GM23338 (cell line): Measurements from ENCODE around the gene ZNF217. TPM values are rescaled to one million over a fixed set of nuclear protein-coding genes. Genes with fewer than 3 reads are reported as not detected.
"Not testable (repeated sequence)": the region's sequence is repeated elsewhere in the genome, so short reads cannot be mapped to it uniquely, and the experiment has no call there.

Experiments
- ATAC-seq: fragments of 200-7000 bp; cut with Tn5 transposase; 3 replicates; pipeline ENCODE4 v1.9.1; 2020
- DNase-seq: peaks from one replicate; pipeline ENCODE4 v3.0.0-alpha.2; 2015; ENCODE audit warnings: low spot score
- H2AFZ ChIP-seq: fragments of 200-600 bp; sonication (generic); 2 replicates; pipeline ENCODE4 v1.8.0; 2016; ENCODE audit warnings: antibody characterized with exemption, mild to moderate bottlenecking, moderate library complexity
- H3F3A ChIP-seq: fragments of 200-600 bp; sonication (generic); replicated peaks from 2 replicates; pipeline ENCODE4 v1.8.0; 2017; ENCODE audit warnings: antibody characterized with exemption, mixed run types, low read depth
- H3K27ac ChIP-seq: fragments of 200-600 bp; sonication (generic); 2 replicates; pipeline ENCODE4 v1.6.1; 2016; ENCODE audit warnings: low read depth
- H3K27me3 ChIP-seq: fragments of 200-600 bp; sonication (generic); 2 replicates; pipeline ENCODE4 v1.8.0; 2016; ENCODE audit warnings: mild to moderate bottlenecking, mixed run types, moderate library complexity; ENCODE audit not compliant: insufficient read depth
- H3K36me3 ChIP-seq: fragments of 200-600 bp; sonication (generic); 2 replicates; pipeline ENCODE4 v1.8.0; 2016; ENCODE audit warnings: mild to moderate bottlenecking; ENCODE audit not compliant: insufficient read depth
- H3K4me1 ChIP-seq: fragments of 200-600 bp; sonication (generic); 2 replicates; pipeline ENCODE4 v1.8.0; 2016; ENCODE audit warnings: mild to moderate bottlenecking, moderate library complexity; ENCODE audit not compliant: insufficient read depth
- H3K4me2 ChIP-seq: fragments of 200-600 bp; sonication (generic); 2 replicates; pipeline ENCODE4 v1.7.1; 2017; ENCODE audit warnings: mixed run types
- H3K4me3 ChIP-seq: fragments of 200-600 bp; sonication (generic); 2 replicates; pipeline ENCODE4 v1.6.1; 2016; ENCODE audit warnings: mixed run types
- H3K79me2 ChIP-seq: fragments of 200-600 bp; sonication (generic); replicated peaks from 2 replicates; pipeline ENCODE4 v1.8.0; 2017; ENCODE audit warnings: mild to moderate bottlenecking; ENCODE audit not compliant: insufficient read depth
- H3K9me2 ChIP-seq: fragments of 200-600 bp; sonication (generic); 2 replicates; pipeline ENCODE4 v1.8.0; 2017; ENCODE audit not compliant: insufficient read depth
- H4K20me1 ChIP-seq: fragments of 200-600 bp; sonication (generic); replicated peaks from 2 replicates; pipeline ENCODE4 v1.8.0; 2017; ENCODE audit warnings: mild to moderate bottlenecking; ENCODE audit not compliant: insufficient read depth
- H3K27ac Mint-ChIP-seq: 2 replicates; pipeline ENCODE4 v1.8.0; 2020; ENCODE audit warnings: inconsistent platforms, mild to moderate bottlenecking, moderate library complexity, mixed read lengths
- H3K27me3 Mint-ChIP-seq: 3 replicates; pipeline ENCODE4 v1.8.0; 2022; ENCODE audit warnings: low read depth, mild to moderate bottlenecking, moderate library complexity, mixed read lengths, inconsistent platforms; ENCODE audit not compliant: insufficient read depth, poor library complexity
- H3K36me3 Mint-ChIP-seq: 3 replicates; pipeline ENCODE4 v1.8.0; 2021; ENCODE audit warnings: low read depth, mild to moderate bottlenecking, inconsistent platforms, moderate library complexity, mixed read lengths
- H3K4me1 Mint-ChIP-seq: 3 replicates; pipeline ENCODE4 v1.8.0; 2020; ENCODE audit warnings: mild to moderate bottlenecking, inconsistent platforms, mixed read lengths
- H3K4me3 Mint-ChIP-seq: 3 replicates; pipeline ENCODE4 v1.8.0; 2021; ENCODE audit warnings: moderate library complexity, mild to moderate bottlenecking, inconsistent platforms, mixed read lengths
- H3K9me3 Mint-ChIP-seq: 3 replicates; pipeline ENCODE4 v1.8.0; 2020; ENCODE audit warnings: moderate library complexity, mild to moderate bottlenecking, inconsistent platforms, mixed read lengths
- EZH2 ChIP-seq: fragments of 200-600 bp; sonication (generic); IDR thresholded peaks from one replicate; pipeline ENCODE4 v1.8.0; 2017; ENCODE audit warnings: antibody characterized with exemption, mild to moderate bottlenecking, low read depth; ENCODE audit not compliant: unreplicated experiment
- JUNB ChIP-seq: IDR thresholded peaks from one replicate; pipeline ENCODE4 v1.6.1; 2016; ENCODE audit warnings: antibody characterized with exemption; ENCODE audit not compliant: unreplicated experiment
- NANOG ChIP-seq: IDR thresholded peaks from 2 replicates; pipeline ENCODE4 v1.6.1; 2016; ENCODE audit warnings: antibody characterized with exemption, borderline replicate concordance
- POLR2AphosphoS5 ChIP-seq: IDR thresholded peaks from 2 replicates; pipeline ENCODE4 v1.6.1; 2016; ENCODE audit warnings: antibody characterized with exemption, low read depth
- ZNF114 ChIP-seq: fragments of 250-450 bp; sonication (Bioruptor Pico); IDR thresholded peaks from 2 replicates; pipeline ENCODE4 v1.5.0; 2020; ENCODE audit warnings: mild to moderate bottlenecking, moderate library complexity
- ZNF331 ChIP-seq: fragments of 250-450 bp; sonication (Bioruptor Pico); IDR thresholded peaks from 2 replicates; pipeline ENCODE4 v1.5.0; 2020; ENCODE audit warnings: low read depth, mild to moderate bottlenecking, moderate library complexity
- polyA plus RNA-seq: library from polyadenylated mRNA; unstranded; fragments of >200 nt; fragmentation: Nextera tagmentation; extraction: Ambion mirVana; gene quantifications from 2 replicates; pipeline ENCODE4 v1.2.1, GENCODE V29; 2016
- total RNA-seq: library from RNA; depleted of rRNA; stranded (reverse); fragments of >200 nt; shearing (Covaris generic); gene quantifications from 2 replicates; pipeline ENCODE4 v1.2.3, GENCODE V29; 2014
- TF ChIP-seq, protein P1 (sequence below), 2 experiments: fragments of 200-600 bp in 1 of 2; sonication (generic) in 1 of 2; conservative IDR thresholded peaks; 2 replicates each; pipeline versions ENCODE4 v1.5.1 to v1.6.1; 2016 to 2017; ENCODE audit warnings: antibody characterized with exemption in 2 of 2, low read depth in 2 of 2, mild to moderate bottlenecking in 2 of 2, moderate library complexity in 1 of 2
- TF ChIP-seq, protein P2 (sequence below): IDR thresholded peaks from 2 replicates; pipeline ENCODE4 v1.6.1; 2016; ENCODE audit warnings: antibody characterized with exemption
- TF ChIP-seq, protein P3 (sequence below): IDR thresholded peaks from one replicate; pipeline ENCODE4 v1.6.1; 2018; ENCODE audit warnings: antibody characterized with exemption; ENCODE audit not compliant: unreplicated experiment

Gene ZNF217
- total and polyA plus RNA-seq, 2 experiments from 2014 or later, result 32.8 to 78.0 TPM

DNA sequence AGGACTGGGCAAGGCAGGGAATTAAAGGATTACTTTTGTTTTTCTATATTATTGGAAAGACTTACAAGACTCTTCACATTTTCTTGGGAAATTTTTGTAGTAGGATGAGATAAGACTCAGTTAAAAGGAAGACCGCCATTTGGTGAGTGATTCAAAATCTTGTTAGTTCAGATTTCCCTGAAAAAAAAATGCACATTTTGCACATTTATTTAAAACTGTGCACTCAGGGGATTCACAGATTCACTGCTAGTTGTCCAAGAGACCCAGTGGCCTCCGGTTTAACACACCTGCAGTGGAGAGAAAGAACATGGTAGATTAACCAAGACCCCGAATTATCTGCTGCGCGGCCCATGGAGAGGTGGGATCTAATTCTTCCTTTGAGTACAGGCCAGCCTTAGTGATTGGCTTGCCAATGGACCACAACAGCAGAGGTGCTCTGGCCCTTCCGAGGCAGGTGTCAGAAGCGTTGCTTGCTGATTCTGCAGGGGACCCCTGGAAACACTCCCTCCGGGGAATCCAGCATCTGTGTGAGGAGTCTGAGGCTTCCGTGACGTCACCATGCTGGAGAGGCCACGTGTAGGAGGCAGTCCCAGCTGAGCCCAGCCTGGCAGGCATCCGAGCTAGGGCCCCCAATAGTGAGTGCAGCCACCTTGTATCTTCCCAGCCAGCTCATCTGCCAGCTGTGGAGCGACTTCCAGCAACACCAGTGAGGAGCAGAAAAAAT, 68.9 kb downstream of the ZNF217 start (continued):
- TF ChIP-seq, protein P1, sequence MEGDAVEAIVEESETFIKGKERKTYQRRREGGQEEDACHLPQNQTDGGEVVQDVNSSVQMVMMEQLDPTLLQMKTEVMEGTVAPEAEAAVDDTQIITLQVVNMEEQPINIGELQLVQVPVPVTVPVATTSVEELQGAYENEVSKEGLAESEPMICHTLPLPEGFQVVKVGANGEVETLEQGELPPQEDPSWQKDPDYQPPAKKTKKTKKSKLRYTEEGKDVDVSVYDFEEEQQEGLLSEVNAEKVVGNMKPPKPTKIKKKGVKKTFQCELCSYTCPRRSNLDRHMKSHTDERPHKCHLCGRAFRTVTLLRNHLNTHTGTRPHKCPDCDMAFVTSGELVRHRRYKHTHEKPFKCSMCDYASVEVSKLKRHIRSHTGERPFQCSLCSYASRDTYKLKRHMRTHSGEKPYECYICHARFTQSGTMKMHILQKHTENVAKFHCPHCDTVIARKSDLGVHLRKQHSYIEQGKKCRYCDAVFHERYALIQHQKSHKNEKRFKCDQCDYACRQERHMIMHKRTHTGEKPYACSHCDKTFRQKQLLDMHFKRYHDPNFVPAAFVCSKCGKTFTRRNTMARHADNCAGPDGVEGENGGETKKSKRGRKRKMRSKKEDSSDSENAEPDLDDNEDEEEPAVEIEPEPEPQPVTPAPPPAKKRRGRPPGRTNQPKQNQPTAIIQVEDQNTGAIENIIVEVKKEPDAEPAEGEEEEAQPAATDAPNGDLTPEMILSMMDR (conservative IDR thresholded peaks at IDR 0.05; ENCODE audit: low read depth in 2 of 2), result no peak
- TF ChIP-seq, protein P2, sequence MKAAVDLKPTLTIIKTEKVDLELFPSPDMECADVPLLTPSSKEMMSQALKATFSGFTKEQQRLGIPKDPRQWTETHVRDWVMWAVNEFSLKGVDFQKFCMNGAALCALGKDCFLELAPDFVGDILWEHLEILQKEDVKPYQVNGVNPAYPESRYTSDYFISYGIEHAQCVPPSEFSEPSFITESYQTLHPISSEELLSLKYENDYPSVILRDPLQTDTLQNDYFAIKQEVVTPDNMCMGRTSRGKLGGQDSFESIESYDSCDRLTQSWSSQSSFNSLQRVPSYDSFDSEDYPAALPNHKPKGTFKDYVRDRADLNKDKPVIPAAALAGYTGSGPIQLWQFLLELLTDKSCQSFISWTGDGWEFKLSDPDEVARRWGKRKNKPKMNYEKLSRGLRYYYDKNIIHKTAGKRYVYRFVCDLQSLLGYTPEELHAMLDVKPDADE, result no peak
- no peak for TF ChIP-seq ZNF331 (CRISPR knock-in tag)
- TF ChIP-seq NANOG, result no peak
- TF ChIP-seq EZH2, result no peak
- no peak for TF ChIP-seq JUNB
- TF ChIP-seq, protein P3, sequence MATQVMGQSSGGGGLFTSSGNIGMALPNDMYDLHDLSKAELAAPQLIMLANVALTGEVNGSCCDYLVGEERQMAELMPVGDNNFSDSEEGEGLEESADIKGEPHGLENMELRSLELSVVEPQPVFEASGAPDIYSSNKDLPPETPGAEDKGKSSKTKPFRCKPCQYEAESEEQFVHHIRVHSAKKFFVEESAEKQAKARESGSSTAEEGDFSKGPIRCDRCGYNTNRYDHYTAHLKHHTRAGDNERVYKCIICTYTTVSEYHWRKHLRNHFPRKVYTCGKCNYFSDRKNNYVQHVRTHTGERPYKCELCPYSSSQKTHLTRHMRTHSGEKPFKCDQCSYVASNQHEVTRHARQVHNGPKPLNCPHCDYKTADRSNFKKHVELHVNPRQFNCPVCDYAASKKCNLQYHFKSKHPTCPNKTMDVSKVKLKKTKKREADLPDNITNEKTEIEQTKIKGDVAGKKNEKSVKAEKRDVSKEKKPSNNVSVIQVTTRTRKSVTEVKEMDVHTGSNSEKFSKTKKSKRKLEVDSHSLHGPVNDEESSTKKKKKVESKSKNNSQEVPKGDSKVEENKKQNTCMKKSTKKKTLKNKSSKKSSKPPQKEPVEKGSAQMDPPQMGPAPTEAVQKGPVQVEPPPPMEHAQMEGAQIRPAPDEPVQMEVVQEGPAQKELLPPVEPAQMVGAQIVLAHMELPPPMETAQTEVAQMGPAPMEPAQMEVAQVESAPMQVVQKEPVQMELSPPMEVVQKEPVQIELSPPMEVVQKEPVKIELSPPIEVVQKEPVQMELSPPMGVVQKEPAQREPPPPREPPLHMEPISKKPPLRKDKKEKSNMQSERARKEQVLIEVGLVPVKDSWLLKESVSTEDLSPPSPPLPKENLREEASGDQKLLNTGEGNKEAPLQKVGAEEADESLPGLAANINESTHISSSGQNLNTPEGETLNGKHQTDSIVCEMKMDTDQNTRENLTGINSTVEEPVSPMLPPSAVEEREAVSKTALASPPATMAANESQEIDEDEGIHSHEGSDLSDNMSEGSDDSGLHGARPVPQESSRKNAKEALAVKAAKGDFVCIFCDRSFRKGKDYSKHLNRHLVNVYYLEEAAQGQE, result no peak
- no peak for TF ChIP-seq POLR2AphosphoS5
- TF ChIP-seq ZNF114 (CRISPR knock-in tag), result no peak

DNA sequence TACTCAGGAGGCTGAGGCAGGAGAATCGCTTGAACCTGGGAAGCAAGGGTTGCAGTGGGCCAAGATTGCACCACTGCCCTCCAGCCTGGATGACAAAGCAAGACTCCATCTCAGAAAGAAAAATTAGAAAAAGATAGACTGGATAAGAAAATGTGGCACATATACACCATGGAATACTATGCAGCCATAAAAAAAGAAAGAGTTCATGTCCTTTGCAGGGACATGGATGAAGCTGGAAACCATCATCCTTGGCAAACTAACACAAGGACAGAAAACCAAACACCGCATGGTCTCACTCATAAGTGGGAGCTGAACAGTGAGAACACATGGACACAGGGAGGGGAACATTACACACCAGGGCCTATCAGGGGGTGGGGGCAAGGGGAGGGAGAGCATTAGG, 70.0 kb downstream of the ZNF217 start:
- not testable (repeated sequence) for H3K36me3 Mint-ChIP-seq, H3K27ac Mint-ChIP-seq, H3K4me1 ChIP-seq, H2AFZ ChIP-seq, H3F3A ChIP-seq, H3K4me3 Mint-ChIP-seq, H3K4me2 ChIP-seq, H3K9me2 ChIP-seq, H3K9me3 Mint-ChIP-seq, H3K4me3 ChIP-seq, H3K4me1 Mint-ChIP-seq, H3K36me3 ChIP-seq, DNase-seq, H3K27ac ChIP-seq, H3K79me2 ChIP-seq, H4K20me1 ChIP-seq, H3K27me3 ChIP-seq, H3K27me3 Mint-ChIP-seq, ATAC-seq
